Occipital lobe (tissue), 2 donors: ENCODE data around the gene PPFIA1. TPM values are rescaled to one million over a fixed set of nuclear protein-coding genes. Genes with fewer than 3 reads are reported as not detected.

ENCODE experiments used
- DNase-seq: peaks from one replicate; lab custom pipeline; 2025; lab: John Stamatoyannopoulos, UW
- total RNA-seq: library from RNA; depleted of rRNA; stranded (reverse); fragments of >200 nt; gene quantifications from one replicate; pipeline ENCODE4 v1.2.3, GENCODE V29; 2014

Gene PPFIA1
- total RNA-seq, 1 donor from 2014 or later, result 34.2 TPM

- no peak for DNase-seq
Measured at GRCh38 chr11:70353900-70354568, 83.5 kb downstream of the PPFIA1 start.

- DNase-seq, result no peak
Measured at GRCh38 chr11:70354629-70355028, 84.1 kb downstream of the PPFIA1 start.

GRCh38 chr11:70358753-70359152 lies 88.3 kb downstream of the PPFIA1 start:
- no peak for DNase-seq

GRCh38 chr11:70359451-70360205 lies 89.1 kb downstream of the PPFIA1 start:
- DNase-seq, result no peak

GRCh38 chr11:70360211-70360610 lies 89.7 kb downstream of the PPFIA1 start:
- no peak for DNase-seq

- DNase-seq, result no peak
Measured at GRCh38 chr11:70364178-70364577, 93.7 kb downstream of the PPFIA1 start.

GRCh38 chr11:70364745-70365543 lies 94.5 kb downstream of the PPFIA1 start:
- DNase-seq, result no peak

- no peak for DNase-seq
Measured at GRCh38 chr11:70365544-70365927, 95.0 kb downstream of the PPFIA1 start.

GRCh38 chr11:70367071-70367470 lies 96.6 kb downstream of the PPFIA1 start:
- DNase-seq, result no peak

GRCh38 chr11:70368961-70369360 lies 98.5 kb downstream of the PPFIA1 start:
- DNase-seq, result no peak

- no peak for DNase-seq
Measured at GRCh38 chr11:70371241-70371640, 100.8 kb downstream of the PPFIA1 start.

- DNase-seq, result no peak
Measured at GRCh38 chr11:70372076-70372475, 101.6 kb downstream of the PPFIA1 start.

GRCh38 chr11:70376621-70377020 lies 106.1 kb downstream of the PPFIA1 start:
- no peak for DNase-seq

- no peak for DNase-seq
Measured at GRCh38 chr11:70377645-70378044, 107.2 kb downstream of the PPFIA1 start.

- DNase-seq, result no peak
Measured at GRCh38 chr11:70378506-70379134, 108.1 kb downstream of the PPFIA1 start.

GRCh38 chr11:70381350-70381749 lies 110.9 kb downstream of the PPFIA1 start:
- no peak for DNase-seq

GRCh38 chr11:70381872-70382861 lies 111.7 kb downstream of the PPFIA1 start:
- DNase-seq, result no peak

GRCh38 chr11:70383664-70384565 lies 113.4 kb downstream of the PPFIA1 start:
- no peak for DNase-seq

- no peak for DNase-seq
Measured at GRCh38 chr11:70384566-70385152, 114.2 kb downstream of the PPFIA1 start.
